ENCODE data around the gene DBNDD2. TPM values are rescaled to one million over a fixed set of nuclear protein-coding genes. Genes with fewer than 3 reads are reported as not detected.

DBNDD2 gene
- total RNA-seq, 1 experiment from 2014 or later = 58.7 TPM

DNA sequence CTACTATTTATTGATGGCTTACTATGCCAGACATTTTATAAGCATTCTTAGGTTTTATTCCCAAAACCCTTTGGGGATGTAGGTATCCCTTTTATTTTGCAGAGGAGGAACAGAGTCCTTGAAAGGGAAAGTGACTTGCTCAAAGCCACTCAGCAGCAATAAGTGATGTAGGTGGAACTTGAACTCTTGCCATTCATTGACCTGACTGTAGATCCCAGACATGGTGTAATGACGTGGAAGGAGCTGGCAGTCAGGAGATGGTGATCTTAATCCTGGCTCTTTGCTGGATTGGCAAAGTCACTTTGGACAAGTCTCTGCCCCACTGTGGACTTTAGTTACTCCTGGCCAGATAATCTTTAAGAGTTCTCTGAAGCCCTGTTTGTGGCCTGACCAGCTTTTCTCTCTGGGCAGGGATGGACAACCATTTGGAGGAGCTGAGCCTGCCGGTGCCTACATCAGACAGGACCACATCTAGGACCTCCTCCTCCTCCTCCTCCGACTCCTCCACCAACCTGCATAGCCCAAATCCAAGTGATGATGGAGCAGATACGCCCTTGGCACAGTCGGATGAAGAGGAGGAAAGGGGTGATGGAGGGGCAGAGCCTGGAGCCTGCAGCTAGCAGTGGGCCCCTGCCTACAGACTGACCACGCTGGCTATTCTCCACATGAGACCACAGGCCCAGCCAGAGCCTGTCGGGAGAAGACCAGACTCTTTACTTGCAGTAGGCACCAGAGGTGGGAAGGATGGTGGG lies 1.6 kb downstream of the DBNDD2 start (continued):
- no peak for TF ChIP-seq ERG (CRISPR knock-in tag; IDR thresholded peaks at IDR 0.05)
- no peak for TF ChIP-seq USF1 (CRISPR knock-in tag; IDR thresholded peaks at IDR 0.05)

GRCh38 chr20:45410887-45411286 lies 2.8 kb downstream of the DBNDD2 start:
- Mint-ChIP-seq H3K27me3 (ENCODE audit: low read depth) (no peaks in the 10 kb centered on the region), H3K36me3 (peaks cover 12% of the 10 kb centered on the region), H3K4me3 (no peak overlapping the region), H3K4me1 (peaks cover 16% of the 10 kb centered on the region), H3K9me3 (no peaks in the 10 kb centered on the region), H3K27ac (peak overlapping the region; percentile 87; the same call in 1 of the 2 replicates)
- no peak for TF ChIP-seq RORB (CRISPR knock-in tag; IDR thresholded peaks at IDR 0.05)
- no peak for TF ChIP-seq ZNF396 (CRISPR knock-in tag; IDR thresholded peaks at IDR 0.05; ENCODE audit: borderline replicate concordance)
- TF ChIP-seq ZMAT4 (CRISPR knock-in tag; IDR thresholded peaks at IDR 0.05) = no peak
- TF ChIP-seq ELF4 (CRISPR knock-in tag; IDR thresholded peaks at IDR 0.05; ENCODE audit: low read depth) = no peak
- TF ChIP-seq RELA (CRISPR knock-in tag; IDR thresholded peaks at IDR 0.05; ENCODE audit: borderline replicate concordance) = no peak
- TF ChIP-seq, protein P1, sequence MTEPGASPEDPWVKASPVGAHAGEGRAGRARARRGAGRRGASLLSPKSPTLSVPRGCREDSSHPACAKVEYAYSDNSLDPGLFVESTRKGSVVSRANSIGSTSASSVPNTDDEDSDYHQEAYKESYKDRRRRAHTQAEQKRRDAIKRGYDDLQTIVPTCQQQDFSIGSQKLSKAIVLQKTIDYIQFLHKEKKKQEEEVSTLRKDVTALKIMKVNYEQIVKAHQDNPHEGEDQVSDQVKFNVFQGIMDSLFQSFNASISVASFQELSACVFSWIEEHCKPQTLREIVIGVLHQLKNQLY (CRISPR knock-in tag; IDR thresholded peaks at IDR 0.05) = no peak
- DNase-seq (ENCODE audit: low spot score) (no peak), ATAC-seq (no peak)
- ChIA-PET POLR2A (no interaction called here), CTCF (interaction anchor here (0.7 to 2.4 kb wide), 3 partner anchors 26 to 85 kb away, joined by 4 to 13 read pairs (median 6); no protein-coding TSS in a partner anchor)

DNA sequence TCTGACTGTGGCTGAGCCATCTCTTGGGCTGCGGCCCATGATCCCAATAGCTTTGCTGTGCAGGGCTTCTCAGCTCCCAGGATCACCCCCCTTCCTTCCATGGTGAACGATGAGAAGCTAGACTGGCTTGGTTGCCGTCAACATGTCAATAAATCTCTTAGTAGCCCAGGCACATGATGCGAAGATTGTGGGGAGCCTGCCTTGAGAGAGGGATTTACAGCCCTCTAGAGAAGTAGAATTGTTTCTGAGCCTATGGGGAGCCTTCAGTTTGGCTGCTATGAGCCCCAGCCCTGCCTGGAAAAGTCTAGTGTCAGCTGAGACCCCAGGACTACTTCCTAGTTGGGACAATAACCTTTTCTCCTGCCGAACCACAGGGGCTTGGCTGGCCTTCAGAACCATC lies 4.6 kb downstream of the DBNDD2 start:
- CTCF ChIA-PET = interaction anchor here (0.7 to 2.4 kb wide), 7 partner anchors 23 to 358 kb away, joined by 3 to 13 read pairs (median 4); partner anchors contain the start of gene SYS1
- no peak for DNase-seq (ENCODE audit: low spot score)
- Mint-ChIP-seq H3K36me3 (peaks cover 10% of the 10 kb centered on the region), H3K9me3 (no peaks in the 10 kb centered on the region), H3K4me1 (peaks cover 15% of the 10 kb centered on the region), H3K4me3 (no peak overlapping the region), H3K27me3 (ENCODE audit: low read depth) (no peaks in the 10 kb centered on the region), H3K27ac (no peak overlapping the region)
- POLR2A ChIA-PET = no interaction called here
- no peak for TF ChIP-seq ZNF263 (CRISPR knock-in tag; IDR thresholded peaks at IDR 0.05; ENCODE audit: low read depth)
- TF ChIP-seq PRRX2 (CRISPR knock-in tag; IDR thresholded peaks at IDR 0.05) = no peak
- TF ChIP-seq JUN (CRISPR knock-in tag; IDR thresholded peaks at IDR 0.05) = no peak
- no peak for TF ChIP-seq JAZF1 (CRISPR knock-in tag; IDR thresholded peaks at IDR 0.05)
- ATAC-seq = no peak

- Mint-ChIP-seq H3K4me3 (no peak overlapping the region), H3K4me1 (peaks cover 10% of the 10 kb centered on the region), H3K27me3 (ENCODE audit: low read depth) (no peaks in the 10 kb centered on the region), H3K27ac (no peak overlapping the region), H3K36me3 (peaks cover 12% of the 10 kb centered on the region), H3K9me3 (no peaks in the 10 kb centered on the region)
- ChIA-PET POLR2A (no interaction called here), CTCF (interaction anchor here (0.9 to 1.4 kb wide), 4 partner anchors 23 to 358 kb away, joined by 3 to 7 read pairs (median 4); partner anchors contain the start of gene SYS1)
- TF ChIP-seq FOXJ3 (CRISPR knock-in tag; IDR thresholded peaks at IDR 0.05; ENCODE audit: borderline replicate concordance) = no peak
- TF ChIP-seq, protein P2, sequence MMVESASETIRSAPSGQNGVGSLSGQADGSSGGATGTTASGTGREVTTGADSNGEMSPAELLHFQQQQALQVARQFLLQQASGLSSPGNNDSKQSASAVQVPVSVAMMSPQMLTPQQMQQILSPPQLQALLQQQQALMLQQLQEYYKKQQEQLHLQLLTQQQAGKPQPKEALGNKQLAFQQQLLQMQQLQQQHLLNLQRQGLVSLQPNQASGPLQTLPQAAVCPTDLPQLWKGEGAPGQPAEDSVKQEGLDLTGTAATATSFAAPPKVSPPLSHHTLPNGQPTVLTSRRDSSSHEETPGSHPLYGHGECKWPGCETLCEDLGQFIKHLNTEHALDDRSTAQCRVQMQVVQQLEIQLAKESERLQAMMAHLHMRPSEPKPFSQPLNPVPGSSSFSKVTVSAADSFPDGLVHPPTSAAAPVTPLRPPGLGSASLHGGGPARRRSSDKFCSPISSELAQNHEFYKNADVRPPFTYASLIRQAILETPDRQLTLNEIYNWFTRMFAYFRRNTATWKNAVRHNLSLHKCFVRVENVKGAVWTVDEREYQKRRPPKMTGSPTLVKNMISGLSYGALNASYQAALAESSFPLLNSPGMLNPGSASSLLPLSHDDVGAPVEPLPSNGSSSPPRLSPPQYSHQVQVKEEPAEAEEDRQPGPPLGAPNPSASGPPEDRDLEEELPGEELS (CRISPR knock-in tag; IDR thresholded peaks at IDR 0.05) = no peak
- TF ChIP-seq, protein P3, sequence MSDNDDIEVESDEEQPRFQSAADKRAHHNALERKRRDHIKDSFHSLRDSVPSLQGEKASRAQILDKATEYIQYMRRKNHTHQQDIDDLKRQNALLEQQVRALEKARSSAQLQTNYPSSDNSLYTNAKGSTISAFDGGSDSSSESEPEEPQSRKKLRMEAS (CRISPR knock-in tag; IDR thresholded peaks at IDR 0.05) = no peak
- no peak for TF ChIP-seq ZNF317 (CRISPR knock-in tag; IDR thresholded peaks at IDR 0.05; ENCODE audit: borderline replicate concordance, low read depth)
- TF ChIP-seq, protein P1 (CRISPR knock-in tag; IDR thresholded peaks at IDR 0.05) = no peak
- no peak for TF ChIP-seq TEAD1 (CRISPR knock-in tag; IDR thresholded peaks at IDR 0.05)
- TF ChIP-seq, protein P4, sequence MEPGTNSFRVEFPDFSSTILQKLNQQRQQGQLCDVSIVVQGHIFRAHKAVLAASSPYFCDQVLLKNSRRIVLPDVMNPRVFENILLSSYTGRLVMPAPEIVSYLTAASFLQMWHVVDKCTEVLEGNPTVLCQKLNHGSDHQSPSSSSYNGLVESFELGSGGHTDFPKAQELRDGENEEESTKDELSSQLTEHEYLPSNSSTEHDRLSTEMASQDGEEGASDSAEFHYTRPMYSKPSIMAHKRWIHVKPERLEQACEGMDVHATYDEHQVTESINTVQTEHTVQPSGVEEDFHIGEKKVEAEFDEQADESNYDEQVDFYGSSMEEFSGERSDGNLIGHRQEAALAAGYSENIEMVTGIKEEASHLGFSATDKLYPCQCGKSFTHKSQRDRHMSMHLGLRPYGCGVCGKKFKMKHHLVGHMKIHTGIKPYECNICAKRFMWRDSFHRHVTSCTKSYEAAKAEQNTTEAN (CRISPR knock-in tag; IDR thresholded peaks at IDR 0.05) = no peak
- ATAC-seq (no peak), DNase-seq (ENCODE audit: low spot score) (no peak)
Observed at GRCh38 chr20:45413479-45413878, 5.4 kb downstream of the DBNDD2 start.
